Stimulated activated CD8-positive, alpha-beta memory T cell treated with anti-CD3 and anti-CD28 coated beads, Interleukin-2, amount 100 ng/mL, for 48 hours (primary cell): ENCODE measurements around the gene ACHE.

Source experiments
- DNase-seq, 2 donors: peaks; one replicate each; pipeline ENCODE4 v3.0.0-alpha.2; 2020; ENCODE audit warnings: low read depth in 2 of 2

The ACHE gene

GRCh38 chr7:100884736-100885439 is 10.8 kb downstream of the ACHE start:
- DNase-seq, result no peak

DNA sequence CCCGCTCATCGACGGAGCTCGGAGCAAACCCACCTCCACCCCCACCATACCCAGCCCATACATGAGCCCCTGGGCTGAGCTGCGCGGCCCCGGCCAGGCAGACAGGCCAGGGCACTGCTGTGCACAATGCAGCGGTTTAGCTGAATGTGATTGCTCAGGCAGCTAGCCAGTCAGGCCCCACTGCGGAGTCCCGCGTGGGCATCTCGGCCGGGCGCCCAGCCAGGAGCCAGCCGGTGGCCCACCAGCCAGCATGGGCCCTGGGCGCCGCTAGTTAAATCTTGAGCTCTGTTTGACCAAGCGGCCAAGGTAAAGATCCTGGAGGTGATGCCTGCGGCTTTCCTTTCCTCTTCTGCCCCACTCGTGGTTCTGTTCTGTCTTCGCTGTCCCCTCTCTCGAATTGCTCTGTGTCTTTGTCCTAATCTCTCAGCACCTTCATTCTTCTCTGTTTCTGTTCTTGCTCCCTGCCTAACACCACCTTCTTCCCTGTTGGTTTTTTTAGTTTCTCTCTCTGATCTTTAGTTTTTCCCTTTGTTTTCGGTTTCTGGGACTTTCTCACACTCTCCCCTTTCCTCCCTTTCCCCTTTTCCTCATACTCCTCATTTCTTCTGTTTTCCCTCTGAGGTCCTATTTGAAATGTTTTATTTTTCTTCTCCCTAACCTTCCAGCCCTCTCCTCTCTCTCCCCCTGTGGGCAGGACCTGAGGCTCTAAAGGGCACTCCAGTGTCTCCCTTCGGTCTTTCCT is 12.7 kb downstream of the ACHE start:
- DNase-seq, result no peak

DNA sequence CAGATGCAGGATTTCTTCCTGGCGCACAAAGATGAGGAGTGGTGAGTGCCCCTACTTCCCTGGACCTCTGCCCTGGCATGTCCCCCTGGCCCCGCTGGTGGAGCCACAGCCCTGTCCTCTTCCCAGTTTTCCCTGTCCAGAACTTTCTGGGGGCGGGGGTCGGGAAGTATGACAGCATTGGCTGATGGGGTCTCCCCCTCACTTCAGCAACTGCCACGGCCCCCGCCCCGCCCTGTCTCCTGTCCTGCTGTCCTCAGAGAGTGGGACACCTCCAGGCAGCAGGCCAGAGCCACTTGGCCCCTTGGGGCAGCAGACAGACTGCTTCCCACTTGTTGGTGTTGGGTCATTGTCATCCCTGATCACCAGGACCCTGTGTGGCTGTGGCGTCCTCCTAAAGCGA is 13.5 kb downstream of the ACHE start:
- DNase-seq, result no peak

GRCh38 chr7:100881136-100881535 is 14.6 kb downstream of the ACHE start:
- DNase-seq, result no peak

GRCh38 chr7:100880645-100881044 is 15.0 kb downstream of the ACHE start:
- no peak for DNase-seq

- no peak for DNase-seq
These were observed 15.9 kb downstream of the ACHE start for GRCh38 chr7:100879685-100880261.

- DNase-seq, result no peak
These were observed 17.0 kb downstream of the ACHE start for GRCh38 chr7:100878685-100879084.

DNA sequence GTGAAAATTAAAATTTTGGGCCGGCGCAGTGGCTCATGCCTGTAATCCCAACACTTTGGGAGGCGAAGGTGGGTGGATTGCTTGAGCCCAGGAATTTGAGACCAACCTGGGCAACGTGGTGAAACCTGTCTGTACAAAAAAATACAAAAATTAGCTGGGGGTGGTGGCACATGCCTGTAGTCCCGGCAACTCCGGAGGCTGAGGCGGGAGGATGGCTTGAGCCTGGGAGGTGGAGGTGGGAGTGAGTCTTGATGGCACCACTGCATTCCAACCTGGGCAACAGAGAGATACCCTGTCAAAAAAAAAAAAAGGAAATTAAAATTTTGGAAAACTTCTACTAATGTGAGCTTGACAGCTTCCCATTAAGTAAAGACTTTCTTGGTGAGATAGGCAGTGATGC is 17.7 kb downstream of the ACHE start:
- no peak for DNase-seq

GRCh38 chr7:100875356-100875751 is 20.3 kb downstream of the ACHE start:
- DNase-seq, result no peak

DNA sequence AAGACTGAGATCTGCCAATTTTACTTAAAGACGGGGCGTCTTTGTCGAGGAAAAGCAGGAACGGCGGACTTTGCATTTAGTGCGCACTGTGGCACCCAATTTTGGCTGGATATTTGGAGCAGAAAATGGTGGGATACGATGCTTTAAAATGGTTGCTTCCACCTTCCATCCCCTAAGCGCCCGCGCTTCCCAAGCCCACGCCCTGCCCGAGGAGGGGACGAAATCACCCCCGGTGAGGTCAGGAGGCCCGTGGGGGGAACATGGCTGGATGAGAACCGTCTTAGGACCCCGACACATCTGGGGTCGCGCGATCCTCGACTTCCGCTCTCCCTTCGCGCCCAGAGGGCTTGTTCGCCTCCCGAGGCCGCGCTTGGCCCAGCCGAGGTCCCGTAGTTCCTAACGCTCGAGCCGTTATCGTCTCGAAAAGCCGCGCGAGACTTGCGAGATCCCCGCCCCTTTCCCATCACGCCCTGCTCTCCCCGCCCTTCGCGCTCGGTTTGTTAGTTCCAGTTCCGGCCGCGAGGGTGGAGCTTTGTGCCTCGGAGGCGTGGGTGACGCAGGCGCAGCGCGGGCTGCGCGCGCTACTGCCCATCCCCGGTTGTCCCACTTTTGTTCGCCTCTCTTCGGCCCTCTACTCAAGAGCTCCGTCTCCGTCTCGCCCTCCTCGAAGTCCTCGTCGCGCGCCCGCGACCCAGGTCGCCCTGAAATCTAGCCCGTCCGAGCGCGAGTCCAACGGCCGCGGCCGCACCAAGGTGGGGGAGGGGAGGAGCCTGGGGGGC is 20.9 kb downstream of the ACHE start, which contains the start of gene SRRT:
SRRT (plus strand) TSS at position 527 of the 779 bp plus-strand sequence. CDS start 488 bp downstream, outside the sequence.
- DNase-seq, result peak; percentile 96 to 97

DNA sequence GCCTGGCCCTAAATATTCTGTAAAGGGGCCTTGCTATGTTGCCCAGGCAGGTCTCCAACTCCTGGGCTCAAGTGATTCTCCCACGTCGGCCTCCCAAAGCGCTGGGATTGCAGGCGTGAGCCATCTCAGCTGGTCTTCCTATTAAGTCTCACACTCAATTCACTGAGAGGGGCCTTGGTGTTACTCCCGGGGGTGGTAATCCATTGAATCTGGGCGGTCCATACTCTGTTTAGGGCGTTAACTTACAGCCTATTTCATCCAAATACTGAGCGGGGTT is 21.4 kb downstream of the ACHE start:
- DNase-seq, result no peak

DNA sequence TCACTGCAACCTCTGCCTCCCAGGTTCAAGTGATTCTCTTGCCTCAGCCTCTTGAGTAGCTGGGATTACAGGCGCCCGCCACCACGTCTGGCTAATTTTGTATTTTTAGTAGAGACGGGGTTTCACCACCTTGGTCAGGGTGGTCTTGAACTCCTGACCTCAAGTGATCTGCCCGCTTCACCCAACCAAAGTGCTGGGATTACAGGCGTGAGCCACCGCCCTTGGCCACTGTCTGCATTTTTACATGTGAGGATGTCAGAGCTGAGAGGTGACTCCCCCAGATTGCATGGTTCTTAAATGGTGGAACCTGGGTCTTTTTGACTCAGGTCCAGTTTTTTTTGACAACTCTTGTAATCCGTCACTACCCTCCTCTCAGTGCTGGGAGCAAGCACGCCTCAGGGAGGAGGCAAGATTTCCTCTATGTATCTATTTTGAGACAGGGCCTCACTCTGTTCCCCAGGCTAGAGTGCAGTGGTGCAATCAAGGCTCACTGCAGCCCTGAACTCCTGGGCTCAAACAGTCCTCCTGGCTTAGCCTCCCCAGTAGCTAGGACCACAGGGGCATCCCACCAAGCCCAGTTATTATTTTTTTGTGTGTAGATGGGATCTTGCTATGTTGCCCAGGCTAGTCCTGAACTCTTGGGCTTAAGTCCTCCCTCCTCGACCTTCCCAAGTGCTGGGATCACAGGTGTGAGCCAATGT is 21.9 kb downstream of the ACHE start:
- no peak for DNase-seq

GRCh38 chr7:100867776-100868485 is 27.8 kb downstream of the ACHE start:
- no peak for DNase-seq

- peak; percentile 55 to 58 for DNase-seq
These were observed 28.5 kb downstream of the ACHE start, which contains the start of gene TRIP6 for GRCh38 chr7:100867040-100867775. Gene TRIP6, plus strand, starts transcription at chr7:100867387. Its CDS starts 111 bp downstream, at chr7:100867498.

- no peak for DNase-seq
These were observed 29.0 kb downstream of the ACHE start for GRCh38 chr7:100866729-100867039.

GRCh38 chr7:100865938-100866728 is 29.6 kb downstream of the ACHE start:
- peak in 1 of 2 donors; percentile 30 for DNase-seq

- no peak for DNase-seq
These were observed 30.2 kb downstream of the ACHE start for GRCh38 chr7:100865372-100865911.

DNA sequence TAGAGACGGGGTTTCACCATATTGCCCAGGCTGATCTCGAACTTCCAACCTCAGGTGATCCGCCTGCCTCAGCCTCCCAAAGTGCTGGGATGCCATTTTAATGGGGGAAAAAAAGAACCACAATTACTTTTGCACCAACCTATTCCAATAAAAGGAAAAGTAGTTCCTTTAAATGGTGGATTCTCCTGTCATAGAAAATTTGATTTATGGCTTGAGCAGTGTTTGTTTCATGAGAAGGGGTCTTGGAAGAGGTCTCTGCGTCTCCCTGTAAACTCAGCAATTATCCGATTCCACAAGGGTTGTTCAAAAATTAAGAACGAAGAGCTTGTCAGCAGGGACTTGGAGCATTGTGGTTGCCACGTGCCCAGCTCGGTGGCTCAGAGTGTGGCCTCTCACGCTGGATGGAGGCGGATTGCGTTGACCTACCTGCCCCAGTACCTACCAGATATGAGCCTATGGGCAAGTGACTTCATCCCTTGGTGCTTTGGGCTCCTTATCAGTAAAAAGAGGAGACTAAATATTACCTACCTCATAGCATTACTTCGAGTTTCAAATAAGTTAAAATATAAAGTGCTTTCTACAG is 31.3 kb downstream of the ACHE start:
- no peak for DNase-seq

- DNase-seq, result no peak
These were observed 32.2 kb downstream of the ACHE start for GRCh38 chr7:100863406-100863950.
